Stimulated activated CD4-positive, alpha-beta T cell treated with anti-CD3 and anti-CD28 coated beads, Interleukin-2, amount 100 ng/mL, for 48 hours (primary cell): ENCODE measurements around the gene IFT122.

Experiments used
- DNase-seq, 2 donors: peaks; one replicate each; pipeline ENCODE4 v3.0.0-alpha.2; 2020

The IFT122 gene

DNA sequence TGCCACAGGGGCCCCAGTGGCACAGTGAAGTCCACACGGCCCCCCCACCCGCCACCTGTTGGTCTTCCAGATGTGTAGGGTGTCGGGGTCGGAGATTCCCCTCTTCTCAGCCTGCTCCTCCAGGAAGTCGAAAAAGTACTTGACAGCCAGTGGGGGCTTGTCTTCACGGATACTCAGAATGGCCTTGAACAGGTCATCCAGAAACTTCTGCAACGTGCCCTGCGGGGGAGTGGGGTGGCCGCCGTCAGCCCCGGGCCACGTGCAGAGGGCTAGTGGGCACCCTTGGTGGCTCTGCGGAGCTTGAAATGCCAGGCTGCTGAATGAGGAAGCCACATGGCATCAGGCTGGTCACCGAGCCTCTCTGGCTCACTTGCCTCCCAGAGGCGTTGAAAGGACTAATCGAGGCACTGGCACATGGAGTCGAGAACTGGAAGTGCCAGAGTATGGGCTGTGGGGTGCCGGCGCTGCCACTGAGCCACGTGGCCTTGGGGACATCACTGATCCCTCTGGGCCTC lies 119.6 kb downstream of the IFT122 start:
- DNase-seq, result no peak

DNA sequence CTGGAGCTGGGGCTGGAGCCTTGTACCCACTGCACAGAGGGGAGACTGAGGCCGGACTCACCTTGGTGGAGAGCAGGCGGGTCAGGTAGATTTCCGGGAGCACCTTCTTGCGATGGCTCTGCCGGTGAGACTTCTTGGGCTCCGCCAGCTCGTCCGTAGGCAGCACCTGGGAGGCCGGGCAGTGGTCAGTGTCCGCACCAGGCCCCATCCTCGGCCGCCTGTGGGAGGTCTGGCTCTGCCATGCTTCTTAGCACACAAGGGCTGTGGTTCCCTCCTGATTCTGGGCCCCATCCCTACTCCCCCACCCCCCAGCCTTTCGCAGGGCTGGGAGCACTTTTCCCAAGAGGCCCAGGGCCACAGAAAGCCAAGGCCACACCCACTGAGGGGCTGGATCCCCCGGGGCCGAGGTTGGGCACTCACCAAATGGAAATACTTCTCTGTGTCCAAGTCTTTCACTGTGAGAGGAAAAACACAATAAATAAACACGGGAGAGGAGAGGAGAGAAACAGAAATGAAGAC lies 120.3 kb downstream of the IFT122 start:
- no peak for DNase-seq

DNA sequence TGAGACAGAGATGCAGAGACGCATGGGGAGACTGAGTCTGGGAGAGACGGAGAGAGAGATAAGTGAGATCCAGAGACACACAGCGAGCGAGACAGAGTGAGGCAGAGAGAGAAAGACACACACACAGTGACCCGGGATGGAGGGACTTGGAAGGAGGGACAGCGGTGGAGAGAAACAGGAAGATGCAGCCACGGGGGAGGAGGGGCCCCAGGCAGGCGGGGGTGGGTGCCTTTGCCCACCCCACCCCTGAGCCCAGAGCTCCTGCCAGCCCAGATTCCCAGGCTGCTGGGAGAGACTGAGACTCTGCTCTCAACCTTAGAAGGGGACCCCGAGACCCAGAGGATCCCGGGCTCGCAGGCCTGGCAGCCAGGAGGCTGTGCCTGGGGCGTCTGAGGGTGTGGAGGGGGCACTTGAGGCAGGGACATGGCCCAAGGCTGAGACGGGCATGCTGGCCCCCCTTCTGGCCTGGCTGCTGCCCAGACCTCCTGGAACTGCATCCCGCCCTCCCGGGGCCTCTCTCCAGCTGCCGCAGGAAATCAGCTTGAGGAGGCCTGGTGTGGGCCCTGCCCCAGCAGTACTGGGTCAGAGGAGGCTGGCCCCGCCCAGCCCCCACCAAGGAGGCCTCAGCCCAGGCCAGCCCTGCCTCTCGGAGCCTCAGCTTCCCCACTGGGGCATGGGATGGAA lies 121.0 kb downstream of the IFT122 start:
- no peak for DNase-seq

DNA sequence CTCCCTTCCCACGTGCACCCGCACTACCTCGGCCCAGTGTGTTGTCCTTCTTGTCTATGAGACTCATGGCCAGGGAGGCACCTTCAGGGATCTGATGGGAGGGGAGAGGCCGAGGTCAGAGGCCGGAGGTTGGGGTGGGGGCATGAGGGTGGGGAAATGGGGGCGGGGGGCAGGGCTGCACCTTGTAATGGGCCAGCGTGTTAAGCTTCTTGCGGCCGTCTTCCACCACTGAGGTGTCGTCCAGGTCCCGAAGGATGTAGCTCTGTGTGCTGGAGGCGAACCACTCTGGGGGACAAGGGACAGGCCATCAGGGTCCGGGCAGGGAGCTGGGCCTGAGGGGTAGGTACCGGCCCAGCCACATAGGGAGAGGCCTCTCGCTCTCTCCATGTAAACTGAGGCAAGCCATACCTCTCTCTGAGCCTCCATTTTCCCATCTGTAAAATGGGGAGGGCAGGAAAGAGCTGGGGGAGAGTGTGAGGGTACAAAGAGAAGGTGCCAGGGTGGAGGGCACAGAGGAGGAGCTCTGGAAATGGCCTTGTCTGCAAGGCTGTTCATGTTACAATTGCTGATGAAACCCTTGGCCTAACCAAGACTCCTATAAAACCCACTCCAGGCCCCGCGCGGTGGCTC lies 121.7 kb downstream of the IFT122 start:
- no peak for DNase-seq

DNA sequence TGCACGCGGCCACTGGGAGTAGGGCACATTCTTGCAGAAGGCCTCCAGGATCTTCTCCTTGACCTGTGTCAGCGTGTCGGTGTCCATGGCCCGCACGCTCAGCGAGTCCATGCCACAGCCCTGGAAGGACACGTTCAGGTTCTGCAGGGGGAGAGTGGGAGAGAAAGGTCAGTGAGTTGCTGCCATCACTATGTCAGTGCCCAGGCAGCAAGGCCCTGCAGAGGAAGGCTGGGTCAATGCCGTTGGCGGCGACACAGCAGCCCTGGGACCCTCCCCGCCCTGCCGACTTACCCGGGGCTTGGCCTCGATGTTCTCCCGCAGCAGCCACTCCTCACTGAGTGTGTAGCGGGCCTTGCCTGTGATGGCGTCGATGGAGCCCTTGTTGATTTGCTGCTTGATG lies 122.8 kb downstream of the IFT122 start:
- no peak for DNase-seq

DNA sequence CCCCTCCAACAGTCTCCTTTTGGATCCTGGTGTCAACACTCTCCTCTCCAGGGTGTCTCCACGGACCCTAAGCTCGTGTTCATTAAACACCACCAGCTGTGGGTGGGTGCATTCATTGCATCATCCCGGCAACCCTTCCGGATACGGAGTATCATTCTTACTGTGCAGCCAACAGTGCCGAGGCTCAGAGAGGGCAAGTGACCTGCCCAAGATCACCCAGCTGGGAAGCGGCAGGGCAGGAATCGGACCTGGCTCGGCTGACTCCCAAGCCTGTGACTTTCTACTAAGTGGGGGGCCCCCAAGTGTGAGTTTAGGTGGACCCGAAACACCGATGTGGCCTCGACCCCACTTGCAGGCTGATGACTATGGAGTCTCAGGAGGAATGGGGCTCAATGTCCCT lies 123.3 kb downstream of the IFT122 start:
- no peak for DNase-seq

DNA sequence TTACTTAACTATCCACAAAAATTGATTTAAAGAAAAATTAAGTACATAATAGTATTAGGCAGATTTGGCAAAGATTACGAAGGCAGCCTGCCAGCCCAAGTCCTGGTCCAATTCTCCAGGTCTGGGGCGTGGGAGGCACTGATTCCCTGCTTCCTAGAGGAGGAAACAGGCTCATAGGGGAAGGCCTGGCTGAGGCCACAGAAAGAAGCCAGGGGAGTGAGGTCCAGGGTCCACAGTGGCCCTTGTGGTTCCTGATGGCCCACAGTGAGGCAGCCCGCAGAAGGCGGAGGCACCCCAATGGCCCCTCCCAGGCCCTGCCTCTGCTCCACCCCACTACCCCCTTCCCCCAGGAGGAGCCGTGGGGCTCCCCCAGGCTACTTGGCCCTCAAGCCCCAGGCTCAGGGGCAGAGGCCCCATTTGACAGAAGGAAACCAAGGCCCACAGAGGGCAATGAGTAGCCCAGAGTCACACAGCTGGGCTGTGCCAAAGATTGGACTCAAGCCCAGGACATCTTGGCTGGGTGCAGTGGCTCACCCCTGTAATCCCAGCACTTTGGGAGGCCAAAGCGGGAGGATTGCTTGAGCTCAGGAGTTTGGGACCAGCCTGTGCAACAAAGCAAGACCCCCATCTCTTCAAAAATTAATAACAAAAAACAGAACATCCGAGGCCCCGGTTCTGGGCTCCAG lies 124.0 kb downstream of the IFT122 start:
- no peak for DNase-seq

DNA sequence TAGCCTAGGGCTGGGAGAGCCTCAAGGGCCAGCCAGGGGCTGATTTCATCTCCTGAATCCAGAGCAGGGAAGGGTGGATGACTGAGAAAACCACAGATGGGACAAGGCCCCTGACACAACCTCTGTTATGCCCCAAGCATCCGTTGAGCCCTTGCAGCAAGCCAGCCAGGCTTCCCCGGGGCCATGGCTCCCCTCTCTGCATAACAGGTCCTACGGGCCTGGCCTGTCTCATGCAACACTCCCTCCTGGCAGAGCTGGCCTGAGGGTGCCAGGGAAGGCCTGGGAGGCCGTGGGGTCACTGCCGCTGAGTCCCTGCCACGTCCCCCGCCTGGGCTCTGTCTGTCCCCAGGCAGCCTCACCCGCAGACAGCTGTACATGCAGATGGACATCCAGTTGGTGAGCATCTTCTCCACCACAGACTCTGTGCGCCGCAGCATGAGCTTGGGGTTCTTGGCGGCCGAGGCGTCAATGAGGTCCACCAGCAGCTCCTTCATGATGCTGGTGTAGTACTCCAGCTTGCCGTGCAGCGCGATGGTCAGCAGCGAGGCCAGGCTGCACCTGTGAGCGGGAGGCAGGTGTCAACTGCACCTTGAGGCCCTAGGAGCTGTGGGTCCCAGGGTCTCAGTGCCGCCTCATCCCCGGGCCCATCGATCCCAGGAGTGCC lies 125.1 kb downstream of the IFT122 start:
- no peak for DNase-seq

DNA sequence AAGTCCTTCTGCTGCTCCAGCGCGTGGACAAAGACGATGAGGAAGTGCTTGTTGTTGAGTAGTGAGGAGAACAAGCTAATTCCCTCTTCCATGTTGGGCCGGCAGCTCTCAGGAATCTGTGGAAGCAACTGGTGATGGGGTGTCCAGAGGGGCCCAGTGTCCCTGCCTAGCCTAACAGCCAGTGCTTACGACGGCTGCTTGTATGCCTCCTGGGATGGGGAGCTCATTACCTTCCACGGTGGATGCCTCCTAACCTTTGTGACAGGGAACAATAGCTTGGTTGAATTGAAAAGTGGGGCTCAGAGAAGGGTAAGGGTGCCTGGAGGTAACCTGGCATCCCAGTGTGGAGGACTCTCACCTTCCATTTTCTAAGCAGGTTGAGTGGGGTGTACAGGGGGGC lies 125.9 kb downstream of the IFT122 start:
- DNase-seq, result no peak

DNA sequence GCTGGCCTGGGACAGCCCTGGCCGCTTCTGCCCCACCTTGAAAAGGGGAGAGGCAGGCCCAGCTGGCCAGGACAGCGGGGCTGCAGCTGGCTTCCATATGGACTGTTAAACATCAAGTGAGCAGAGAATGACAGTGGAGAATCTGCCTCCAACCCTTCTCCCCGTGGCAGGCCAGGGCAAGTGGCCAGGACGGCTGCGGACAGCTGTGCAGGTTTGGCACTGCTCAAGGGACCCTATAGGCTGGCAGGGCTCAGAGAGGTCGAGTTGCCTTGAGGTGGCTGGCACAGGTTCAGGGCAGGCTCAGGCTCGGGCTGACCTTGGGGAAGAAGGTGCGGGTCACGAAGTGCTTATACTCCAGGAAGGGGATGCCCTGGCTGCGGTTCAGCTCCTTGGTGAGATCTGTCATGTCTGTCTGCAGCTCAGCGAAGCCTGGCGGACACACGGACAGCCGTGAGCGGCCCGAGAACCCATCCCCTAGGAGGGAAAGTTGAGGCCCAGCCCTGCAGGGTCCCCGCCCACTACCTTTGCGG lies 127.2 kb downstream of the IFT122 start:
- DNase-seq, result no peak

DNA sequence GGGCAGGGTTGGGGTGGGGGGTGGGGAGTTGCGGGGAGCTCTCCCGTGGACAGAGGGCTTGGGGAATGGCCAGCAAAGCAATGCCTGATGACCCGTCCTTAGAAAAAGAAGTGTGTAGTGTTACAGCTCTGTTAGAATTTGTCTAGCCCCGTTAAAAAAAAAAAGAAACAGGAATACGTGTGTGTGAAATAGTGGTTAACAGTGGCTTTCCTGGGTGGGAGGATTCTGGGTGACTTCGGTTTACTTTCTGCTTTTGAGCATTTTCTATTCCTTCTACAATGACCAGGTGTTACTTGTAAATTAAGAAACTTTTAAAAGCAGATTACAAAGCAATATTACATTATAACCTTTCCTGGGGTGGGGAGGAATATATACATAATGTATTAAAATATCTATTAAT lies 127.9 kb downstream of the IFT122 start:
- no peak for DNase-seq

DNA sequence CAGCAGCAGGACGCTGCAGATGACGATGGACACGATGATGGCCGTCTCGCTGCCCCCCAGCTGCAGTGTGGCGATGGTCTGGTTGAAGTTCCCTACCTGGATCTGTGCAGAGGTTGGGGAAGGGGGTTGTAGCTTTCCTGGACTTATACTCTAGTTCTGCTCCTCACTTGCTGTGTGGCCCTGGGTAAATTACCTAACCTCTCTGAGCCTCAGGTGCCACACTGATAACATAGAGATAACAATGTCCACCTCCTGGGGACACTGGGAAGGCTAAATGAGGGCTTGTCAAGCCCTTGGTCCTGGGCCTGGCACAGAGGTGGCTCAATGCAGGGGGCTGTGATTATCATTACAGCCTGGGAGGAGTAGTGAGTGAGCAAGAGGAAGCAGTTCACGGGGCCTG lies 129.8 kb downstream of the IFT122 start:
- DNase-seq, result no peak
